GM19455 (cell line): ENCODE measurements around the gene SMARCA4.

Experiments
- ATAC-seq: cut with Tn5 transposase; IDR thresholded peaks from one replicate; pipeline ENCODE4 v1.9.1; 2021; ENCODE audit not compliant: unreplicated experiment

SMARCA4 gene

GRCh38 chr19:10960314-10961072 lies at the start of gene SMARCA4:
Gene SMARCA4, plus strand, starts transcription at chr19:10961030. Its CDS starts 23,122 bp downstream, at chr19:10984152.
- peak; percentile 68 for ATAC-seq

- ATAC-seq: no peak
Observed at GRCh38 chr19:10911579-10912363, 49.1 kb upstream of the SMARCA4 start.

- ATAC-seq: no peak
Observed at GRCh38 chr19:10912619-10913018, 48.2 kb upstream of the SMARCA4 start.

- ATAC-seq: no peak
Observed at GRCh38 chr19:10913716-10914340, 47.0 kb upstream of the SMARCA4 start.

- ATAC-seq: no peak
Observed at GRCh38 chr19:10915130-10916091, 45.4 kb upstream of the SMARCA4 start.

GRCh38 chr19:10916602-10917001 lies 44.2 kb upstream of the SMARCA4 start:
- ATAC-seq: no peak

- ATAC-seq: no peak
Observed at GRCh38 chr19:10918359-10918758, 42.5 kb upstream of the SMARCA4 start.

GRCh38 chr19:10919352-10920287 lies 41.2 kb upstream of the SMARCA4 start:
- no peak for ATAC-seq

- ATAC-seq: no peak
Observed at GRCh38 chr19:10920288-10920655, 40.6 kb upstream of the SMARCA4 start.

GRCh38 chr19:10920781-10921180 lies 40.0 kb upstream of the SMARCA4 start:
- no peak for ATAC-seq

- no peak for ATAC-seq
Observed at GRCh38 chr19:10921199-10921909, 39.5 kb upstream of the SMARCA4 start.

GRCh38 chr19:10921910-10922637 lies 38.8 kb upstream of the SMARCA4 start:
- ATAC-seq: no peak

- no peak for ATAC-seq
Observed at GRCh38 chr19:10922638-10923014, 38.2 kb upstream of the SMARCA4 start.

GRCh38 chr19:10923260-10924112 lies 37.3 kb upstream of the SMARCA4 start:
- ATAC-seq: no peak

GRCh38 chr19:10924597-10924996 lies 36.2 kb upstream of the SMARCA4 start:
- ATAC-seq: no peak

GRCh38 chr19:10927730-10928562 lies 32.9 kb upstream of the SMARCA4 start:
- no peak for ATAC-seq
